Endothelial cell of umbilical vein (primary cell): ENCODE data around the gene OR2AJ1. TPM values are rescaled to one million over a fixed set of nuclear protein-coding genes. Genes with fewer than 3 reads are reported as not detected.

ENCODE experiments used
- BruUV-seq: library from RNA; stranded (reverse); fragments of 400-500 nt; replicated peaks from 2 replicates; lab custom pipeline; 2021; lab: Mats Ljungman, UMichigan
- CTCF ChIA-PET: fragments of 300-600, 350-600 bp; sonication (Branson Sonifier 250); formaldehyde crosslinking; loops from one replicate; lab custom pipeline; 2021; ENCODE audit warnings: antibody characterized with exemption, inconsistent platforms; lab: Charles Lee
- POLR2A ChIA-PET: fragments of 300-600, 350-600 bp; sonication (Branson Sonifier 250); formaldehyde crosslinking; loops from one replicate; lab custom pipeline; 2021; ENCODE audit warnings: antibody characterized with exemption, inconsistent platforms; lab: Charles Lee
- DNase-seq: peaks from one replicate; pipeline ENCODE4 v3.0.0-alpha.2; 2011; ENCODE audit warnings: low read depth, low spot score
- FAIRE-seq: peaks from 2 replicates; lab custom pipeline; 2011; peaks lifted over from hg19 to GRCh38; lab: Jason Lieb, UNC
- H2AFZ ChIP-seq: 2 replicates; pipeline ENCODE4 v1.6.0; 2012; ENCODE audit warnings: low read depth, low read length, control low read depth, inconsistent platforms
- H3K27ac ChIP-seq: 2 replicates; pipeline ENCODE4 v1.5.1; 2011; ENCODE audit warnings: low read depth, mild to moderate bottlenecking, control low read depth, low read length, moderate library complexity; ENCODE audit not compliant: insufficient read depth
- H3K27me3 ChIP-seq, 2 experiments: 2 replicates each; pipeline versions ENCODE4 v1.6.0 to v1.6.1; 2011; ENCODE audit warnings: low read length in 2 of 2, mixed read lengths in 1 of 2; ENCODE audit not compliant: control insufficient read depth in 2 of 2, insufficient read depth in 2 of 2
- H3K36me3 ChIP-seq, 2 experiments: 2 replicates in 1 of 2; 3 replicates in 1 of 2; pipeline ENCODE4 v1.5.1; 2011; ENCODE audit warnings: low read length in 2 of 2, mild to moderate bottlenecking in 1 of 2, moderate library complexity in 1 of 2; ENCODE audit not compliant: control insufficient read depth in 2 of 2, insufficient read depth in 2 of 2; ENCODE audit errors: extremely low read depth in 1 of 2
- H3K4me1 ChIP-seq: 3 replicates; pipeline ENCODE4 v1.5.1; 2011; ENCODE audit warnings: mild to moderate bottlenecking, low read length; ENCODE audit not compliant: control insufficient read depth, insufficient read depth; ENCODE audit errors: extremely low read depth
- H3K4me2 ChIP-seq: 2 replicates; pipeline ENCODE4 v1.6.1; 2011; ENCODE audit warnings: low read length, control low read depth, mixed read lengths; ENCODE audit not compliant: insufficient read depth
- H3K4me3 ChIP-seq, 3 experiments: fragments of 200-600 bp in 1 of 3; sonication (generic), shearing (Covaris generic) in 1 of 3; replicated peaks in 1 of 3; 2 replicates each; pipeline ENCODE4 v1.5.1; 2011 to 2016; ENCODE audit warnings: control low read depth in 3 of 3, low read length in 3 of 3, mild to moderate bottlenecking in 2 of 3, inconsistent platforms in 1 of 3, low read depth in 1 of 3, moderate library complexity in 1 of 3; ENCODE audit not compliant: insufficient read depth in 1 of 3
- H3K79me2 ChIP-seq: 2 replicates; pipeline ENCODE4 v1.6.0; 2012; ENCODE audit warnings: low read length, inconsistent platforms; ENCODE audit not compliant: control insufficient read depth, insufficient read depth
- H3K9ac ChIP-seq: replicated peaks from 2 replicates; pipeline ENCODE3; 2011; ENCODE audit warnings: low read length, control low read depth; ENCODE audit not compliant: insufficient read depth; ENCODE audit errors: extremely low read depth
- H3K9me1 ChIP-seq: replicated peaks from 3 replicates; pipeline ENCODE4 v1.6.0; 2011; ENCODE audit warnings: mild to moderate bottlenecking, low read length; ENCODE audit not compliant: control insufficient read depth, insufficient read depth; ENCODE audit errors: extremely low read depth
- H3K9me3 ChIP-seq: replicated peaks from 2 replicates; pipeline ENCODE4 v1.5.1; 2012; ENCODE audit warnings: low read length, inconsistent platforms; ENCODE audit not compliant: control insufficient read depth, insufficient read depth
- H4K20me1 ChIP-seq: replicated peaks from 2 replicates; pipeline ENCODE3; 2011; ENCODE audit warnings: mild to moderate bottlenecking, low read length; ENCODE audit not compliant: control insufficient read depth, insufficient read depth; ENCODE audit errors: extremely low read depth
- CTCF ChIP-seq, 2 donors: IDR thresholded peaks; 1 replicate in 1 of 2; 2 replicates in 1 of 2; pipeline ENCODE4 v1.5.1; 2011; ENCODE audit warnings: low read length in 2 of 2, mild to moderate bottlenecking in 2 of 2, moderate library complexity in 2 of 2, control low read depth in 1 of 2, inconsistent platforms in 1 of 2, low read depth in 1 of 2; ENCODE audit not compliant: insufficient read depth in 1 of 2; ENCODE audit errors: extremely low read depth in 1 of 2
- EZH2 ChIP-seq: IDR thresholded peaks from 2 replicates; pipeline ENCODE4 v1.6.1; 2012; ENCODE audit warnings: borderline replicate concordance, low read depth, mild to moderate bottlenecking, moderate library complexity, low read length, inconsistent platforms; ENCODE audit not compliant: severe bottlenecking
- GATA2 ChIP-seq: IDR thresholded peaks from 2 replicates; pipeline ENCODE4 v1.7.0; 2011; ENCODE audit warnings: low read depth, mild to moderate bottlenecking, moderate library complexity, mixed read lengths, low read length; ENCODE audit not compliant: insufficient read length, insufficient read depth
- JUN ChIP-seq: IDR thresholded peaks from 2 replicates; pipeline ENCODE4 v1.6.1; 2011; ENCODE audit warnings: borderline replicate concordance, low read depth; ENCODE audit not compliant: insufficient read length, insufficient read depth
- MAX ChIP-seq: IDR thresholded peaks from 2 replicates; pipeline ENCODE4 v1.6.1; 2011; ENCODE audit not compliant: insufficient read depth, insufficient read length
- MYC ChIP-seq: IDR thresholded peaks from one replicate; pipeline ENCODE4 v1.6.1; 2011; ENCODE audit warnings: mild to moderate bottlenecking, low read depth, low read length
- POLR2A ChIP-seq: IDR thresholded peaks from 2 replicates; pipeline ENCODE4 v1.6.1; 2012; ENCODE audit warnings: low read depth, mild to moderate bottlenecking, control low read depth, low read length
- POLR2AphosphoS5 ChIP-seq: IDR thresholded peaks from 2 replicates; pipeline ENCODE4 v1.6.1; 2012; ENCODE audit warnings: low read depth, mild to moderate bottlenecking, control low read depth, low read length, moderate library complexity; ENCODE audit not compliant: insufficient read depth
- dilution Hi-C: fragments of 300-500 bp; cut with MboI; formaldehyde crosslinking; loops from one replicate; pipeline ENCODE4 v1.15.0; 2019; ENCODE audit warnings: low sequenced_read_pairs; ENCODE audit not compliant: extremely low pct_ligation_motif_present
- intact Hi-C: fragments of 100-400 bp; cut with micrococcal nuclease; formaldehyde crosslinking; loops from one replicate; pipeline ENCODE4 v1.10.0; 2022
- polyA plus RNA-seq, 4 experiments: library from polyadenylated mRNA; depleted of rRNA in 3 of 4; stranded (reverse) in 3 of 4; unstranded in 1 of 4; fragments of >200 nt; gene quantifications; 2 replicates each; pipeline versions ENCODE4 v1.2.1 to v1.2.3, GENCODE V29; 2011 to 2012; ENCODE audit warnings: missing spikeins in 1 of 4
- total RNA-seq: library from RNA; stranded (reverse); gene quantifications from 2 replicates; pipeline ENCODE4 v1.2.3, GENCODE V29; 2021

Gene OR2AJ1
- total and polyA plus RNA-seq, 2 donors (not counting 3 experiments of a cell fraction or from before 2014, with no cell fraction given), result not detected

DNA sequence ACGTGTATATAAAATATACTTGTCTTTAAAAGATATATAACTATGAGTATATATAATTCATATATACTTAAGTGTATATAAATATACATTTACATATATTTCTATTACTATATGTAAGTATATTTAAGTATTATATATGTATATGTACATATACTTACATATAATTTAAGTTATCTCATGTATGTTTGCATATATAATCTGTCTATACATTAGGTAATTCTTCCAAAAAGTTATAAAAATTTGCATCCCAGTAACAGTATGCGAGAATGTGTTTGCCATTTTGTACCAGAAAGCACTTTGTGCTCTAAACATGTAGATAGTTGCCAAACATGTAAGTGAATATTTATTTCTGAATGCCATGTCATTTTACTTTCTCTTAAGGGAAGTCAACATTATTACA lies 40.2 kb downstream of the OR2AJ1 start, which contains the start of gene OR2AK2:
TSS of gene OR2AK2 (plus strand) at position 301 of the 400 bp plus-strand sequence. CDS start 144 bp downstream, outside the sequence.
- ChIA-PET CTCF (no interaction called here), POLR2A (no interaction called here)
- peaks cover 6% of the 10 kb centered on the region for H3K9me3 ChIP-seq
- H3K9me1 ChIP-seq, result no peaks in the 10 kb centered on the region
- no peak within 1 kb of the TSS for H3K27ac ChIP-seq
- FAIRE-seq (no peak), DNase-seq (no peak)
- no peak within 1 kb of the TSS for H2AFZ ChIP-seq
- H3K27me3 ChIP-seq, result no peaks in the 10 kb centered on the region
- no peak within 1 kb of the TSS for H3K4me2 ChIP-seq
- H4K20me1 ChIP-seq, result no peaks in the 10 kb centered on the region
- dilution Hi-C loops, result no loop called here
- H3K4me1 ChIP-seq, result no peaks in the 10 kb centered on the region
- intact Hi-C loops, result no loop called here
- H3K9ac ChIP-seq, result no peak within 1 kb of the TSS
- no peaks in the 10 kb centered on the region for H3K36me3 ChIP-seq
- no TSS peak for BruUV-seq
- TF ChIP-seq MAX (no peak), POLR2A (no peak), EZH2 (no peak), MYC (no peak), JUN (no peak), GATA2 (no peak), POLR2AphosphoS5 (no peak), CTCF (IDR thresholded peaks at IDR 0.05; ENCODE audit: extremely low read depth in 1 of 2, insufficient read depth in 1 of 2, low read depth in 1 of 2, low read length in 2 of 2) (no peak)
- no peak within 1 kb of the TSS for H3K4me3 ChIP-seq
- no peaks in the 10 kb centered on the region for H3K79me2 ChIP-seq
